Pancreas (tissue), 10 donors: ENCODE results near the gene UXT. TPM values are rescaled to one million over a fixed set of nuclear protein-coding genes. Genes with fewer than 3 reads are reported as not detected.
A peak's percentile ranks its signal among the peaks of the same experiment; 100 is the strongest.

Source experiments
- ATAC-seq, 4 donors: fragments of 200-7000 bp; cut with Tn5 transposase; one replicate each; pipeline versions ENCODE4 v1.8.0 to v1.9.1; 2020; ENCODE audit warnings: mild to moderate bottlenecking in 4 of 4, moderate library complexity in 4 of 4
- DNase-seq, 6 donors: peaks; one replicate each; pipeline ENCODE4 v3.0.0-alpha.2; 2020
- FAIRE-seq: peaks from 2 replicates; lab custom pipeline; 2012; peaks lifted over from hg19 to GRCh38; lab: Jason Lieb, UNC
- H3K27ac ChIP-seq, 4 donors: fragments of 200-600 bp; sonication (generic); 1 replicate in 3 of 4; 2 replicates in 1 of 4; pipeline versions ENCODE4 v1.5.0 to v1.8.0; 2020
- H3K27me3 ChIP-seq, 4 donors: fragments of 200-600 bp; one replicate each; pipeline ENCODE4 v1.8.0; 2021
- H3K36me3 ChIP-seq, 3 donors: fragments of 200-600 bp; sonication (generic) in 1 of 3; one replicate each; pipeline versions ENCODE4 v1.5.0 to v1.8.0; 2020 to 2021
- H3K4me1 ChIP-seq, 3 donors: fragments of 200-600 bp; one replicate each; pipeline ENCODE4 v1.8.0; 2021
- H3K4me3 ChIP-seq, 4 donors: fragments of 200-600 bp; sonication (generic) in 2 of 4; one replicate each; pipeline versions ENCODE4 v1.5.0 to v1.8.0; 2020 to 2021
- H3K9me3 ChIP-seq, 4 donors: fragments of 200-600 bp; one replicate each; pipeline ENCODE4 v1.8.0; 2021
- WGBS, 2 donors: extraction: QIAGEN DNeasy Blood & Tissue Kit; methylation state at CpG; one replicate each; pipeline ENCODE4 v1.1.7; 2013; 5-methylcytosine and 5-hydroxymethylcytosine counted together
- intact Hi-C, 3 donors: fragments of 100-400 bp; cut with DNase I; formaldehyde crosslinking; loops; one replicate each; pipeline versions ENCODE4 v1.11.1 to v1.14.2; 2022
- polyA plus RNA-seq, 2 donors: library from polyadenylated mRNA; stranded (reverse); fragments of 200-250 nt; gene quantifications; one replicate each; pipeline ENCODE4 v1.2.3, GENCODE V29; 2013
- total RNA-seq, 6 donors: library from RNA; stranded (reverse); fragmentation: NEBNext Ultra II Directional in 4 of 6; extraction: Animal tissue kit (Norgen Biotek cat#: 25700) in 4 of 6; gene quantifications; one replicate each; pipeline versions ENCODE4 v1.2.1 to v1.2.4, GENCODE V29; 2021 to 2023
- TF ChIP-seq, protein P1 (sequence below), 4 donors: fragments of 200-600 bp; sonication (generic) in 3 of 4; IDR thresholded peaks; one replicate each; pipeline versions ENCODE4 v1.5.0 to v1.8.0; 2021; ENCODE audit warnings: antibody characterized with exemption in 4 of 4
- donor health status: healthy with polysubstance abuse.
- donor health status: DM: no; HTN: no; CAD: no; lungs with moderate emphysema.
- donor health status: DM: no; HTN: no; CAD: no.
- donor health status: control.
- donor health status: control.
- donor health status: Bipolar disorder and iron deficiency.
- donor health status: DM: yes; HTN: yes; CAD: no.
- donor health status: DM: no; HTN: no; CAD: no.
- donor health status: DM: no; HTN: no; CAD: no.
- donor health status: DM: yes; HTN: yes; CAD: no.

The UXT gene
- total and polyA plus RNA-seq, 8 donors = 39.1 to 113 (median 61.5) TPM

GRCh38 chrX:47620303-47620685 is 38.7 kb downstream of the UXT start:
- no peak for FAIRE-seq
- Histone ChIP-seq H3K9me3 (no peaks in the 10 kb centered on the region), H3K27ac (no peak overlapping the region), H3K4me3 (no peak overlapping the region), H3K36me3 (no peaks in the 10 kb centered on the region), H3K27me3 (no peaks in the 10 kb centered on the region), H3K4me1 (no peaks in the 10 kb centered on the region)
- WGBS, 2 donors = 49 to 63% methylated on average over 9 of the region's 9 CpGs
- intact Hi-C loops = no loop called here
- TF ChIP-seq, protein P1, sequence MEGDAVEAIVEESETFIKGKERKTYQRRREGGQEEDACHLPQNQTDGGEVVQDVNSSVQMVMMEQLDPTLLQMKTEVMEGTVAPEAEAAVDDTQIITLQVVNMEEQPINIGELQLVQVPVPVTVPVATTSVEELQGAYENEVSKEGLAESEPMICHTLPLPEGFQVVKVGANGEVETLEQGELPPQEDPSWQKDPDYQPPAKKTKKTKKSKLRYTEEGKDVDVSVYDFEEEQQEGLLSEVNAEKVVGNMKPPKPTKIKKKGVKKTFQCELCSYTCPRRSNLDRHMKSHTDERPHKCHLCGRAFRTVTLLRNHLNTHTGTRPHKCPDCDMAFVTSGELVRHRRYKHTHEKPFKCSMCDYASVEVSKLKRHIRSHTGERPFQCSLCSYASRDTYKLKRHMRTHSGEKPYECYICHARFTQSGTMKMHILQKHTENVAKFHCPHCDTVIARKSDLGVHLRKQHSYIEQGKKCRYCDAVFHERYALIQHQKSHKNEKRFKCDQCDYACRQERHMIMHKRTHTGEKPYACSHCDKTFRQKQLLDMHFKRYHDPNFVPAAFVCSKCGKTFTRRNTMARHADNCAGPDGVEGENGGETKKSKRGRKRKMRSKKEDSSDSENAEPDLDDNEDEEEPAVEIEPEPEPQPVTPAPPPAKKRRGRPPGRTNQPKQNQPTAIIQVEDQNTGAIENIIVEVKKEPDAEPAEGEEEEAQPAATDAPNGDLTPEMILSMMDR (IDR thresholded peaks at IDR 0.05) = no peak
- no peak for ATAC-seq
- DNase-seq = no peak

GRCh38 chrX:47619486-47620302 is 39.3 kb downstream of the UXT start, which contains the start of gene SYN1:
Gene SYN1 (minus strand): TSS chrX:47619857. CDS start chrX:47619728, 129 bp downstream.
- H3K4me3 ChIP-seq = peak within 1 kb of the TSS in 2 of 4 donors; percentile 29 to 43
- DNase-seq (peak; percentile 75 to 92 (median 85)), ATAC-seq (peak; percentile 95 to 97 (median 96)), FAIRE-seq (no peak)
- TF ChIP-seq, protein P1 (IDR thresholded peaks at IDR 0.05) = no peak
- no peaks in the 10 kb centered on the region for H3K9me3 ChIP-seq
- no peaks in the 10 kb centered on the region for H3K4me1 ChIP-seq
- no peak within 1 kb of the TSS for H3K27ac ChIP-seq
- intact Hi-C loops = no loop called here
- H3K36me3 ChIP-seq = no peaks in the 10 kb centered on the region
- H3K27me3 ChIP-seq = no peaks in the 10 kb centered on the region
- WGBS, 2 donors = 2 to 39% methylated on average over 71 to 88 of the region's 88 CpGs

- WGBS, 2 donors = 32 to 49% methylated on average over 32 of the region's 32 CpGs
- H3K27ac ChIP-seq = no peak overlapping the region
- intact Hi-C loops = no loop called here
- DNase-seq = no peak
- ATAC-seq = no peak
- H3K36me3 ChIP-seq = no peaks in the 10 kb centered on the region
- H3K4me1 ChIP-seq = no peaks in the 10 kb centered on the region
- H3K4me3 ChIP-seq = peak overlapping the region in 2 of 4 donors; percentile 29 to 43
- no peak for FAIRE-seq
- no peaks in the 10 kb centered on the region for H3K9me3 ChIP-seq
- H3K27me3 ChIP-seq = no peaks in the 10 kb centered on the region
- TF ChIP-seq, protein P1 (IDR thresholded peaks at IDR 0.05) = no peak
Observed at GRCh38 chrX:47618923-47619485, 40.0 kb downstream of the UXT start.

DNA sequence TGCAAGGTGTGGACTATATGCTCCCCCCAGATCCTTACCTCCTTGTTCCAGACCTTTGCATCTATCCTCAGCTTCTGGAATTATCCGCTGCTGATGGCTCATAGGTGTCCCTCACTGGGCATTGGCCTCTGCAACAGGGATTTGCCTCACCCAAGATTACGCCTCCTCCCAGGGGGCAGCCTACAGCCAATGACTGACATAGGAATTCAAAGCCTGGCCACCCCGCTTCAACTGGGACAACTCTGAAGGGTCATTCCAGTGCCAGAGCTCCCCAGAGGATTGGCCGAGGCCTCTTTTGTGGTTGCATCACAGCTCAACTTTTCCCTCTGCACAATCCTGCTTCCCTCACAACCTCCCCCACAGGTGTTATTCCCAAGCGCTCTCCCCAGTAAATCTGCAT is 44.4 kb downstream of the UXT start:
- DNase-seq (no peak), ATAC-seq (no peak), FAIRE-seq (no peak)
- Histone ChIP-seq H3K36me3 (no peaks in the 10 kb centered on the region), H3K9me3 (no peaks in the 10 kb centered on the region), H3K27me3 (no peaks in the 10 kb centered on the region), H3K27ac (no peak overlapping the region), H3K4me3 (no peak overlapping the region), H3K4me1 (no peaks in the 10 kb centered on the region)
- WGBS, 2 donors = 78 to 87% methylated on average over 5 of the region's 5 CpGs
- TF ChIP-seq, protein P1 (IDR thresholded peaks at IDR 0.05) = no peak
- intact Hi-C loops = no loop called here

DNA sequence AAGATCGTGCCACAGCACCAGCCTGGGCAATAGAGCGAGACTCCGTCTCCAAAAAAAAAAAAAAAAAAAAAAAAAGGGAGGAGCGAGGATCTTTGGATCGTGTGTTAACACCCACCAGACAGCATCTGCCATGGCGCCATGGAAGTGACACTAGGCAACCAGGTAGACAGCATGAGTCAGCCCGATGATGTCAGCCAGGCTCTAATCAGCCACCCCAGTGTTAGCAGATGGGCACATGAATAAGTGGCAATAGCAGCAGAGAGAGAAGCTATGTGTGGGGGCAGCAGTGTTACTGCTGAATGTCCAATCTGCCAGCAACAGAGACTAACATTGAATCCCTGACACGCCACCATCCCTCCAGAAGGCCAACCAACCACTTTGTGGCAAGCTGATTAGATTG is 45.9 kb downstream of the UXT start:
- H3K4me1 ChIP-seq = no peaks in the 10 kb centered on the region
- FAIRE-seq (no peak), DNase-seq (no peak), ATAC-seq (peak in 1 of 4 donors; percentile 47)
- TF ChIP-seq, protein P1 (IDR thresholded peaks at IDR 0.05) = no peak
- 81 to 82% methylated on average over 8 of the region's 8 CpGs for WGBS, 2 donors
- H3K36me3 ChIP-seq = no peaks in the 10 kb centered on the region
- no peaks in the 10 kb centered on the region for H3K27me3 ChIP-seq
- H3K4me3 ChIP-seq = no peak overlapping the region
- intact Hi-C loops = no loop called here
- H3K9me3 ChIP-seq = no peaks in the 10 kb centered on the region
- no peak overlapping the region for H3K27ac ChIP-seq
